ENCODE results near the gene RBM17.
"Not testable (repeated sequence)": the region's sequence is repeated elsewhere in the genome, so short reads cannot be mapped to it uniquely, and the experiment has no call there.

Gene RBM17, protein sequence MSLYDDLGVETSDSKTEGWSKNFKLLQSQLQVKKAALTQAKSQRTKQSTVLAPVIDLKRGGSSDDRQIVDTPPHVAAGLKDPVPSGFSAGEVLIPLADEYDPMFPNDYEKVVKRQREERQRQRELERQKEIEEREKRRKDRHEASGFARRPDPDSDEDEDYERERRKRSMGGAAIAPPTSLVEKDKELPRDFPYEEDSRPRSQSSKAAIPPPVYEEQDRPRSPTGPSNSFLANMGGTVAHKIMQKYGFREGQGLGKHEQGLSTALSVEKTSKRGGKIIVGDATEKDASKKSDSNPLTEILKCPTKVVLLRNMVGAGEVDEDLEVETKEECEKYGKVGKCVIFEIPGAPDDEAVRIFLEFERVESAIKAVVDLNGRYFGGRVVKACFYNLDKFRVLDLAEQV

DNA sequence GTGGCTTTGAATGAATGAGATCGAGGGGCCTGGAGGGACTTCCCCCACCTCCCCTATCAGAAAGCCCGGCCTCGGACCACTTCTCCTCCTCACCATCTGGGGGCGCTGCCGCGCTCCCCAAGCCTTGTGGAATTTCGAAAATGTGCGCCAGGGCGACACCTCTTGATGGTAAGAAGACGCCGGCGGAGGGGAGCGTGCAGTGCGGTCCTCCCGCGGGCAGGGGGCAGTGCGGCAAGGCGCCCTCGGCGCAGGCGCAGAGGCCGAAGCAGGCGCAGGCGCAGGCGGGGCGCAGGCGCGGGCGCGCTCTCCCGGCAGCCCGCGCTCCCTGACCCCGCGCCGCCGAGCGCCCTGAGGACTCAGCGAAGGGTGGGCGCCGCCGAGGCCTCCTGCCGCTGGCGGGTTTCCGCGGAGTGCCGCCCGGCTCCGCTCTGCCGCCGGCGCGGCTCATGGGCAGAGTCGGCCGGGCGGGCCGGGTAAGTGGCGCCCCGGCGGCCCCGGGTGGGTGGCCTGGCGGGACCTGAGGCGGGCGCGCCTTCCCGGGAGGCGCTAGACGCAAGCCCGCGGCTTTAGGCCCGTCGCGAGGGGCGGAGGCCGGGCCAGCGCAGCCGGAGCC, at the start of gene RBM17:
Gene RBM17, plus strand, starts transcription at position 314 of the 613 bp plus-strand sequence. CDS start 8,032 bp downstream, outside the sequence.
- H3K4me3 ChIP-seq (ENCODE audit: low read depth, low read length), result peak within 1 kb of the TSS; percentile 78
- TF ChIP-seq, protein P1, sequence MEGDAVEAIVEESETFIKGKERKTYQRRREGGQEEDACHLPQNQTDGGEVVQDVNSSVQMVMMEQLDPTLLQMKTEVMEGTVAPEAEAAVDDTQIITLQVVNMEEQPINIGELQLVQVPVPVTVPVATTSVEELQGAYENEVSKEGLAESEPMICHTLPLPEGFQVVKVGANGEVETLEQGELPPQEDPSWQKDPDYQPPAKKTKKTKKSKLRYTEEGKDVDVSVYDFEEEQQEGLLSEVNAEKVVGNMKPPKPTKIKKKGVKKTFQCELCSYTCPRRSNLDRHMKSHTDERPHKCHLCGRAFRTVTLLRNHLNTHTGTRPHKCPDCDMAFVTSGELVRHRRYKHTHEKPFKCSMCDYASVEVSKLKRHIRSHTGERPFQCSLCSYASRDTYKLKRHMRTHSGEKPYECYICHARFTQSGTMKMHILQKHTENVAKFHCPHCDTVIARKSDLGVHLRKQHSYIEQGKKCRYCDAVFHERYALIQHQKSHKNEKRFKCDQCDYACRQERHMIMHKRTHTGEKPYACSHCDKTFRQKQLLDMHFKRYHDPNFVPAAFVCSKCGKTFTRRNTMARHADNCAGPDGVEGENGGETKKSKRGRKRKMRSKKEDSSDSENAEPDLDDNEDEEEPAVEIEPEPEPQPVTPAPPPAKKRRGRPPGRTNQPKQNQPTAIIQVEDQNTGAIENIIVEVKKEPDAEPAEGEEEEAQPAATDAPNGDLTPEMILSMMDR (IDR thresholded peaks at IDR 0.05; ENCODE audit: low read depth, low read length, missing control alignments), result peak; percentile 100
- peak; percentile 91 for DNase-seq (ENCODE audit: low read depth)

DNA sequence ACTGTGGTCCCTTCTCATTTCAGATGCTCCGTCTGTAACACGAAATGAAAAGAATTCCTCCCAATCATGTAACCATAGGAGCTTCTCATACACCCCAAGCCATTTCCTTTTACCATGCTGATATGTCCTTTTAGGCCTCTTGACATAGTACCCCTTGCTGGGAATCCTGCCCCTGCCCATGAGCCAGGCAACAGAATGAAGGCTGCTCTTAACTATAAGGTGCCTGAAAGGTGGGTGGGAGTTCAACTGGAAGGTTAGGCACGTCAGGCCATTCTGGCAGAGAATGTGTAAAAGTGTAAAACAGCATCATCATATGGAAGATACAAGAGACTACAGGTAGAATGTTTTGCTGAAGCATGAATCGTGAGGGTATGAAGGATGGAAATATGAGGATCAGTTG, 49.1 kb upstream of the RBM17 start:
- no peak overlapping the region for H3K4me3 ChIP-seq (ENCODE audit: low read depth, low read length)
- no peak for DNase-seq (ENCODE audit: low read depth)
- TF ChIP-seq, protein P1 (IDR thresholded peaks at IDR 0.05; ENCODE audit: low read depth, low read length, missing control alignments), result no peak

DNA sequence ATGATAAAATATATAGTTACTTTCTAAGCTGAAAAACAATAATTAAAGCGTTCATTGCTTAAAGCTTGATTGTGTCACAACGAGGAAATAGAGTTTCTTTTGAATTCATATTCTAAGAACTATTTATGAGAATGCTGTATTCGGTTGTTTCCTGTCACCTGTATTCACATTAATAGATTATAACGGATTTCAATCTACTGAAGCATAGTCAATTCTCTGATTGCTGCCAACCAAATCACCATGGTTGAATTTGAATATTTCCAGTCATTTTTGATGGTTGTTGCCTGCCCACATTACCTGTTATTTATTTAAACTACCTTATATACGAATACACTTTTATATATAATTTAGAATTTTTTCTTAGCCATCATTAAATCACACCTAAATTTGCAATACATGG, 48.6 kb upstream of the RBM17 start:
- no peak overlapping the region for H3K4me3 ChIP-seq (ENCODE audit: low read depth, low read length)
- DNase-seq (ENCODE audit: low read depth), result no peak
- TF ChIP-seq, protein P1 (IDR thresholded peaks at IDR 0.05; ENCODE audit: low read depth, low read length, missing control alignments), result no peak

DNA sequence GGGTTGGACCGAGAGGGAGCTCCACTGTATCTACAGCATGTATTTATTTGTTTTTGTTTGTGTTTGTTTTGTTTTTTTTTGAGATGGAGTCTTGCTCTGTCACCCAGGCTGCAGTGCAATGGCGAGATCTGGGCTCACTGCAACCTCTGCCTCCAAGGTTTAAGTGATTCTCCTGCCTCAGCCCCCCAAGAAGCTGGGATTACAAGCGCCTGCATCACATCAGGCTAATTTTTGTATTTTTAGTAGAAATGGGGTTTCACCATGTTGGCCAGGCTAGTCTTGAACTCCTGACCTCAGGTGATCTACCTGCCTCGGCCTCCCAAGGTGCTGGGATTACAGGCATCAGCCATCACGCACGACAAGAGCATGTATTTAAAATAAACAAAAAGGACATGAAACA, 45.5 kb upstream of the RBM17 start:
- H3K4me3 ChIP-seq (ENCODE audit: low read depth, low read length); DNase-seq (ENCODE audit: low read depth): not testable (repeated sequence)

DNA sequence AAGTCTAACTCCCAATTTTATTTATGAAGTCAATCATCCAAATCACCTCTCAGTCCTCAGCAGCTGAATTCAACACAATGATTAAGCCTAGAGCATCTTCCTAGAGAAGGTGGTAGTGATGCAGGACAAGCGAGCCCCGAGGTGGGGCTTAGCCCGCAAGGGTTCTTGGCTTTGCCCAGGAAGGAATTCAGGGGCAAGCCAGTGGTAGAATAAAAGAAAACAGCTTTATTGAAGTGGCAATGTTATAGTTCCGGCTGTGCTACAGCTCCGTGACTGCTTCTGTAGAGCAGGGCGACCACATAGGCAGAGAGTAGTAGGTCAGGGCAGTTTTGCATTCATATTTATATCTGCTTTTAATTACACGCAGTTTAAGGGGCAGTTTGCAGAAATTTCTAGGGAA, 44.8 kb upstream of the RBM17 start:
- no peak overlapping the region for H3K4me3 ChIP-seq (ENCODE audit: low read depth, low read length)
- DNase-seq (ENCODE audit: low read depth), result no peak
- TF ChIP-seq, protein P1 (IDR thresholded peaks at IDR 0.05; ENCODE audit: low read depth, low read length, missing control alignments), result no peak

DNA sequence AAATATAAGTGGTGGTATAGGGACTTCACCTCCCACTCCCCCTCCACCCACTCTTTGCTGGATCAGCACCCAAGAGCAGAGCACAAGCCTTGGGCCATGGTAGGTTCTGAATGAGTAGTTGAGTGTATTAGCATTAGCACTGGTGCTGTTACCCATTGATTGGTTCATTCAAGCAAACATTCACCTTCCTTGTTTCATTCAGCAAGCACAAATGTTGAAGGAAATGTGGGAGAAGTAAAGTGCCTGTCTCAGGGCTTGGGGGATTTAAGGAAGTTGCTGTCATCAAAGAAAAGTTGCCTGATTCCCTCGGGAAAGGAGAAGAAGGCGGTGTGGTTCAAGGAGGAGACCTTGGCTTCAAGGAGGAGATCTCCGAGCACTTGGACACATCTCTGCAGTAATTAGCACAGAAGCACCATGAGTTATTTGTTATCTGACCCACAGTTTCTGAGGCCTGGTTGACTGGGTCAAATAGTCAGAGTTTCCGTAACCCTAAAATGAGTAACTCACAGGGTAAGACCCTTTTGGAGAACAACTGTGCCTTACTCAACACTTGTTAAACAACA, 44.0 kb upstream of the RBM17 start:
- H3K4me3 ChIP-seq (ENCODE audit: low read depth, low read length), result peak overlapping the region; percentile 9; the same call in 1 of the 2 replicates
- DNase-seq (ENCODE audit: low read depth), result no peak

DNA sequence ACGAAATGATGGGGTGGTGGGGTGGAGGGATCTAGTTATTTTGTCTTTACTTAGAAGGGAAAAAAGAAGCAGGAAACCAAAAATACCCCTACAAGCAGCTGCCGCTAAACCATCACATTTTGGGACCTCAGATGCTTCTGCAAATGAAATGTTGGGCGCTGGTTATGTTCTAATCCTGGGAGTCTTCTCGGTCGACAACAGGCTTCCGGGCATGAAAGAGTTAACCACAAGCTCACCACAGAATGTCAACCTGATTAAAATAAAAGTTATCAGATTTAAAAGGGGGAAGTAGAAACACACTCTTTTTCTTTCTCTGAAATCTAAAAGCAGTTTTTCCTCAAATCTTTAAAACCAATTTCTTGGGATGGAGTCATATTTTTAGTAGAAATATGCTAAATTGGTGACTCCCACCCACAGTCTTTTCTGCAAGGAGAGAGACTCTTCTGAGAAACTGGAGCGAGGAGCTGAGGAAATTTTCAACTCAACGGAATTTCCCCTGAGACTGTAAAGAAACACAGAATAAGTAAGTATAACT, 43.5 kb upstream of the RBM17 start:
- no peak for DNase-seq (ENCODE audit: low read depth)
- TF ChIP-seq, protein P1 (IDR thresholded peaks at IDR 0.05; ENCODE audit: low read depth, low read length, missing control alignments), result no peak
- H3K4me3 ChIP-seq (ENCODE audit: low read depth, low read length), result no peak overlapping the region

More for the DNA sequence above, 44.0 kb upstream of the RBM17 start:
- TF ChIP-seq, protein P1 (IDR thresholded peaks at IDR 0.05; ENCODE audit: low read depth, low read length, missing control alignments), result no peak

Measured in GM12864 (cell line).